ENCODE measurements around the gene GNB3.
A peak's percentile ranks its signal among the peaks of the same experiment; 100 is the strongest.
"Not testable (repeated sequence)": the region's sequence is repeated elsewhere in the genome, so short reads cannot be mapped to it uniquely, and the experiment has no call there.

Gene GNB3

GRCh38 chr12:6886206-6886999 lies 45.7 kb downstream of the GNB3 start:
- DNase-seq = not testable (repeated sequence)

GRCh38 chr12:6887460-6887859 lies 46.7 kb downstream of the GNB3 start:
- DNase-seq = no peak

GRCh38 chr12:6888360-6888759 lies 47.6 kb downstream of the GNB3 start:
- no peak for DNase-seq

- not testable (repeated sequence) for DNase-seq
Observed at GRCh38 chr12:6888794-6889193, 48.1 kb downstream of the GNB3 start.

- not testable (repeated sequence) for DNase-seq
Observed at GRCh38 chr12:6889775-6890573, 49.2 kb downstream of the GNB3 start.

- DNase-seq = peak; percentile 98 to 100 (median 99)
Observed at GRCh38 chr12:6890789-6891645, 50.3 kb downstream of the GNB3 start.

GRCh38 chr12:6891646-6892001 lies 50.9 kb downstream of the GNB3 start:
- DNase-seq = no peak

- not testable (repeated sequence) for DNase-seq
Observed at GRCh38 chr12:6892683-6893082, 52.0 kb downstream of the GNB3 start.

- no peak for DNase-seq
Observed at GRCh38 chr12:6894321-6894720, 53.6 kb downstream of the GNB3 start.

All from T-helper 1 cell (primary cell).